Thyroid gland (tissue), 4 donors: ENCODE data around the gene IGDCC3. TPM values are rescaled to one million over a fixed set of nuclear protein-coding genes. Genes with fewer than 3 reads are reported as not detected.

Source experiments
- DNase-seq, 2 donors: peaks; one replicate each; pipeline ENCODE4 v3.0.0-alpha.2; 2019
- H3K27ac ChIP-seq, 3 donors: fragments of 200-600 bp; sonication (generic); 1 replicate in 2 of 3; 2 replicates in 1 of 3; pipeline ENCODE4 v1.5.1; 2016 to 2019; ENCODE audit warnings: mild to moderate bottlenecking in 1 of 3, moderate library complexity in 1 of 3
- H3K27me3 ChIP-seq: fragments of 200-600 bp; sonication (generic); one replicate; pipeline ENCODE4 v1.5.1; 2019
- H3K36me3 ChIP-seq, 2 donors: fragments of 200-600 bp; sonication (generic); one replicate each; pipeline ENCODE4 v1.5.1; 2016 to 2019
- H3K4me1 ChIP-seq, 2 donors: fragments of 200-600 bp; sonication (generic); one replicate each; pipeline ENCODE4 v1.5.1; 2017 to 2019
- H3K4me3 ChIP-seq, 3 donors: fragments of 200-600 bp; sonication (generic); replicated peaks in 1 of 3; 1 replicate in 2 of 3; 2 replicates in 1 of 3; pipeline ENCODE4 v1.5.1; 2016; ENCODE audit warnings: mild to moderate bottlenecking in 1 of 3
- H3K9me3 ChIP-seq: fragments of 200-600 bp; sonication (generic); one replicate; pipeline ENCODE4 v1.5.1; 2017
- POLR2A ChIP-seq, 2 donors: fragments of 450-650 bp; IDR thresholded peaks; one replicate each; pipeline ENCODE4 v1.6.1; 2017; ENCODE audit warnings: antibody characterized with exemption in 2 of 2, mild to moderate bottlenecking in 2 of 2, moderate library complexity in 1 of 2
- WGBS, 2 donors: methylation state at CpG; one replicate each; pipeline ENCODE4 v1.1.5; 2017; 5-methylcytosine and 5-hydroxymethylcytosine counted together
- intact Hi-C: fragments of 100-400 bp; cut with DNase I; formaldehyde crosslinking; loops from one replicate; pipeline ENCODE4 v1.15.1; 2023
- total RNA-seq, 4 donors: library from RNA; depleted of rRNA; stranded (reverse); fragments of >200 nt; gene quantifications; one replicate each; pipeline ENCODE4 v1.2.3, GENCODE V29; 2016
- TF ChIP-seq, protein P1 (sequence below), 6 experiments: fragments of 200-600 bp in 3 of 6; fragments of 450-650 bp in 3 of 6; sonication (generic) in 3 of 6; IDR thresholded peaks; one replicate each; pipeline ENCODE4 v1.5.1; 2016 to 2019; ENCODE audit warnings: antibody characterized with exemption in 6 of 6, mild to moderate bottlenecking in 2 of 6, inconsistent platforms in 1 of 6, moderate library complexity in 1 of 6

IGDCC3 gene
- total RNA-seq, 4 donors from 2014 or later = 0.22 to 1.5 (median 0.61) TPM

GRCh38 chr15:65374334-65374733 lies 3.5 kb downstream of the IGDCC3 start:
- no peaks in the 10 kb centered on the region for H3K27me3 ChIP-seq
- H3K4me3 ChIP-seq = no peak overlapping the region
- DNase-seq = no peak
- H3K36me3 ChIP-seq = no peaks in the 10 kb centered on the region
- no peaks in the 10 kb centered on the region for H3K9me3 ChIP-seq
- WGBS, 2 donors = 92% methylated on average over 3 of the region's 3 CpGs
- no peak for TF ChIP-seq POLR2A (IDR thresholded peaks at IDR 0.05)
- intact Hi-C loops = no loop called here
- peaks cover 8 to 18% of the 10 kb centered on the region in 2 donors for H3K4me1 ChIP-seq
- no peak overlapping the region for H3K27ac ChIP-seq

DNA sequence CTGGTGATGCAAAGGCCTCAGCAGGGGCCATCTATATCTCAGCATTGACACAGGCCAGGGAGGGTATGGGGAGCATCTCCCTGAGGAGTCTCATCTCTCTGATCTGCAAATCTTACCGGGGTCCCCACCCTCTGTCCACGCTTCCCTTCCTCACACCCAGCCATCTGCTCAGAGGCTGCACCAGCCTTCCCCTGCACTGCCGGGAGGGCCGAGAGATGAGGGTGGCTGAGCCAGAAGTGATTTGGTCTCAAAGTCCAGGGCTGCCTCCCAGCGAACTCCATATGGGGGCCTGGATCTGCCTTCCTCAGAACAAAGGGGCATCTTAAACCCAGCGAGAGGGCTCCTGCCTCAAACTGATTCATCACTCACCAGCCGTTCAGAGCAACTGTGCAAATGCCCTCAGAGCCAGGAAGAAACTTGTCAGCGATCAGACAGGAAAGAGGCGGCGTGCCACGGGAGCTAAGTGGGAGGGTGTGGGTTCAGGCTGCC lies 4.6 kb downstream of the IGDCC3 start:
- H3K4me1 ChIP-seq = peaks cover 8 to 19% of the 10 kb centered on the region in 2 donors
- H3K27me3 ChIP-seq = no peaks in the 10 kb centered on the region
- H3K4me3 ChIP-seq = no peak overlapping the region
- no peak for DNase-seq
- intact Hi-C loops = no loop called here
- H3K36me3 ChIP-seq = no peaks in the 10 kb centered on the region
- no peaks in the 10 kb centered on the region for H3K9me3 ChIP-seq
- no peak overlapping the region for H3K27ac ChIP-seq
- WGBS, 2 donors = 78 to 82% methylated on average over 10 to 11 of the region's 11 CpGs
- TF ChIP-seq, protein P1, sequence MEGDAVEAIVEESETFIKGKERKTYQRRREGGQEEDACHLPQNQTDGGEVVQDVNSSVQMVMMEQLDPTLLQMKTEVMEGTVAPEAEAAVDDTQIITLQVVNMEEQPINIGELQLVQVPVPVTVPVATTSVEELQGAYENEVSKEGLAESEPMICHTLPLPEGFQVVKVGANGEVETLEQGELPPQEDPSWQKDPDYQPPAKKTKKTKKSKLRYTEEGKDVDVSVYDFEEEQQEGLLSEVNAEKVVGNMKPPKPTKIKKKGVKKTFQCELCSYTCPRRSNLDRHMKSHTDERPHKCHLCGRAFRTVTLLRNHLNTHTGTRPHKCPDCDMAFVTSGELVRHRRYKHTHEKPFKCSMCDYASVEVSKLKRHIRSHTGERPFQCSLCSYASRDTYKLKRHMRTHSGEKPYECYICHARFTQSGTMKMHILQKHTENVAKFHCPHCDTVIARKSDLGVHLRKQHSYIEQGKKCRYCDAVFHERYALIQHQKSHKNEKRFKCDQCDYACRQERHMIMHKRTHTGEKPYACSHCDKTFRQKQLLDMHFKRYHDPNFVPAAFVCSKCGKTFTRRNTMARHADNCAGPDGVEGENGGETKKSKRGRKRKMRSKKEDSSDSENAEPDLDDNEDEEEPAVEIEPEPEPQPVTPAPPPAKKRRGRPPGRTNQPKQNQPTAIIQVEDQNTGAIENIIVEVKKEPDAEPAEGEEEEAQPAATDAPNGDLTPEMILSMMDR (IDR thresholded peaks at IDR 0.05) = no peak
- TF ChIP-seq POLR2A (IDR thresholded peaks at IDR 0.05) = no peak

- no peak for DNase-seq
- Histone ChIP-seq H3K4me3 (no peak overlapping the region), H3K36me3 (no peaks in the 10 kb centered on the region), H3K9me3 (no peaks in the 10 kb centered on the region), H3K27ac (no peak overlapping the region), H3K27me3 (no peaks in the 10 kb centered on the region), H3K4me1 (peaks cover 6 to 20% of the 10 kb centered on the region in 2 donors)
- WGBS, 2 donors = 93 to 100% methylated on average over 1 to 4 of the region's 4 CpGs
- intact Hi-C loops = no loop called here
- no peak for TF ChIP-seq POLR2A (IDR thresholded peaks at IDR 0.05)
- TF ChIP-seq, protein P1 (IDR thresholded peaks at IDR 0.05) = no peak
Observed at GRCh38 chr15:65372787-65373067, 5.1 kb downstream of the IGDCC3 start.

- H3K9me3 ChIP-seq = no peaks in the 10 kb centered on the region
- no peak for TF ChIP-seq POLR2A (IDR thresholded peaks at IDR 0.05)
- TF ChIP-seq, protein P1 (IDR thresholded peaks at IDR 0.05) = no peak
- peaks cover 6 to 22% of the 10 kb centered on the region in 2 donors for H3K4me1 ChIP-seq
- no peaks in the 10 kb centered on the region for H3K36me3 ChIP-seq
- intact Hi-C loops = no loop called here
- H3K27me3 ChIP-seq = no peaks in the 10 kb centered on the region
- no peak overlapping the region for H3K4me3 ChIP-seq
- WGBS, 2 donors = 87 to 91% methylated on average over 17 of the region's 21 CpGs
- no peak overlapping the region for H3K27ac ChIP-seq
- no peak for DNase-seq
Observed at GRCh38 chr15:65371976-65372786, 5.6 kb downstream of the IGDCC3 start.

DNA sequence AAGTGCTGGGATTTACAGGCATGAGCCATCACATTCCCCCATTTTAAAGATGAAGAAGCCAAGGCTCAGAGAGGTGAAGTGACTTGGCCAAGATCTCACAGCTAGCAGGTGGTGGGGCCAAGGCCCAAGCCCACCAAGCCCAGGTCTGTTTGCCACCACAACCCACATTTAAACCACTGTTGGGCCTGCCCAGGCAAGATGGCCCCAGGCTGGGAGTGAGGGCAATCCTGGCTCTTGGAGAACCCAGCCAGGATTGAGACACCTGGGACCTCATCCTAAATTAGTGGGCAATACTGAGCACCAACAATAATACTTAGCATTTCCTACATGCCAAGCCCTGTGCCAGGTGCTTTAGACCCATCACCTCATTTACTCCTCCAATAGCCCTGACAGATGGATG lies 6.9 kb downstream of the IGDCC3 start:
- Histone ChIP-seq H3K4me3 (no peak overlapping the region), H3K27me3 (no peaks in the 10 kb centered on the region), H3K36me3 (no peaks in the 10 kb centered on the region), H3K4me1 (peaks cover 0 to 12% of the 10 kb centered on the region in 2 donors), H3K9me3 (no peaks in the 10 kb centered on the region), H3K27ac (no peak overlapping the region)
- no peak for DNase-seq
- no peak for TF ChIP-seq POLR2A (IDR thresholded peaks at IDR 0.05)
- TF ChIP-seq, protein P1 (IDR thresholded peaks at IDR 0.05) = no peak
- intact Hi-C loops = no loop called here
